Measurements from ENCODE around the gene RHBDF2.
A peak's percentile ranks its signal among the peaks of the same experiment; 100 is the strongest.

Gene RHBDF2

GRCh38 chr17:76502341-76503211 is 1.4 kb upstream of the RHBDF2 start:
- no peaks in the 10 kb centered on the region for H3K36me3 ChIP-seq (ENCODE audit: insufficient read depth, low read depth, low read length)
- H3K27ac ChIP-seq (ENCODE audit: low read length), result no peak overlapping the region
- H3K9ac ChIP-seq (ENCODE audit: low read depth, low read length), result no peak overlapping the region
- no peak overlapping the region for H3K4me3 ChIP-seq (ENCODE audit: low read length)
- H3K4me1 ChIP-seq (ENCODE audit: insufficient read depth, low read length), result peaks cover 22% of the 10 kb centered on the region; the same call in 1 of the 2 replicates
- no peaks in the 10 kb centered on the region for H3K9me3 ChIP-seq (ENCODE audit: insufficient read depth, low read depth, low read length)
- peaks cover 21% of the 10 kb centered on the region for H3K27me3 ChIP-seq (ENCODE audit: insufficient read depth, low read length)

GRCh38 chr17:76501827-76502307 is 644 bp upstream of the RHBDF2 start:
- H3K27ac ChIP-seq (ENCODE audit: low read length), result no peak overlapping the region
- H3K9me3 ChIP-seq (ENCODE audit: insufficient read depth, low read depth, low read length), result no peaks in the 10 kb centered on the region
- H3K4me3 ChIP-seq (ENCODE audit: low read length), result peak overlapping the region; percentile 89
- H3K4me1 ChIP-seq (ENCODE audit: insufficient read depth, low read length), result peaks cover 24% of the 10 kb centered on the region; the same call in 1 of the 2 replicates
- H3K27me3 ChIP-seq (ENCODE audit: insufficient read depth, low read length), result peaks cover 16% of the 10 kb centered on the region
- no peaks in the 10 kb centered on the region for H3K36me3 ChIP-seq (ENCODE audit: insufficient read depth, low read depth, low read length)
- peak overlapping the region; percentile 45; the same call in 1 of the 2 replicates for H3K9ac ChIP-seq (ENCODE audit: low read depth, low read length)

- Histone ChIP-seq H3K27ac (ENCODE audit: low read length) (no peak overlapping the region), H3K9ac (ENCODE audit: low read depth, low read length) (peak overlapping the region; percentile 63; the same call in 1 of the 2 replicates), H3K4me1 (ENCODE audit: insufficient read depth, low read length) (peaks cover 24% of the 10 kb centered on the region; the same call in 1 of the 2 replicates)
Observed at GRCh38 chr17:76500747-76501017, 541 bp downstream of the RHBDF2 start.

GRCh38 chr17:76500074-76500746 is 1.0 kb downstream of the RHBDF2 start:
- Histone ChIP-seq H3K27me3 (ENCODE audit: insufficient read depth, low read length) (peaks cover 12% of the 10 kb centered on the region), H3K4me1 (ENCODE audit: insufficient read depth, low read length) (peaks cover 24% of the 10 kb centered on the region; the same call in 1 of the 2 replicates), H3K9ac (ENCODE audit: low read depth, low read length) (peak overlapping the region; percentile 63; the same call in 1 of the 2 replicates), H3K27ac (ENCODE audit: low read length) (no peak overlapping the region), H3K9me3 (ENCODE audit: insufficient read depth, low read depth, low read length) (no peaks in the 10 kb centered on the region), H3K36me3 (ENCODE audit: insufficient read depth, low read depth, low read length) (no peaks in the 10 kb centered on the region), H3K4me3 (ENCODE audit: low read length) (peak overlapping the region; percentile 89)

More at GRCh38 chr17:76500747-76501017, 541 bp downstream of the RHBDF2 start:
- Histone ChIP-seq H3K4me3 (ENCODE audit: low read length) (peak overlapping the region; percentile 89), H3K9me3 (ENCODE audit: insufficient read depth, low read depth, low read length) (no peaks in the 10 kb centered on the region), H3K36me3 (ENCODE audit: insufficient read depth, low read depth, low read length) (no peaks in the 10 kb centered on the region), H3K27me3 (ENCODE audit: insufficient read depth, low read length) (peaks cover 12% of the 10 kb centered on the region)

GRCh38 chr17:76499267-76499667 is 2.0 kb downstream of the RHBDF2 start:
- Histone ChIP-seq H3K4me3 (ENCODE audit: low read length) (no peak overlapping the region), H3K9me3 (ENCODE audit: insufficient read depth, low read depth, low read length) (no peaks in the 10 kb centered on the region), H3K9ac (ENCODE audit: low read depth, low read length) (no peak overlapping the region), H3K36me3 (ENCODE audit: insufficient read depth, low read depth, low read length) (no peaks in the 10 kb centered on the region), H3K27ac (ENCODE audit: low read length) (no peak overlapping the region), H3K4me1 (ENCODE audit: insufficient read depth, low read length) (peaks cover 24% of the 10 kb centered on the region; the same call in 1 of the 2 replicates), H3K27me3 (ENCODE audit: insufficient read depth, low read length) (peaks cover 12% of the 10 kb centered on the region)

- H3K9ac ChIP-seq (ENCODE audit: low read depth, low read length), result no peak overlapping the region
- no peak overlapping the region for H3K27ac ChIP-seq (ENCODE audit: low read length)
- H3K4me3 ChIP-seq (ENCODE audit: low read length), result no peak overlapping the region
- peaks cover 12% of the 10 kb centered on the region for H3K27me3 ChIP-seq (ENCODE audit: insufficient read depth, low read length)
- no peaks in the 10 kb centered on the region for H3K9me3 ChIP-seq (ENCODE audit: insufficient read depth, low read depth, low read length)
- peaks cover 24% of the 10 kb centered on the region; the same call in 1 of the 2 replicates for H3K4me1 ChIP-seq (ENCODE audit: insufficient read depth, low read length)
- no peaks in the 10 kb centered on the region for H3K36me3 ChIP-seq (ENCODE audit: insufficient read depth, low read depth, low read length)
Observed at GRCh38 chr17:76498876-76499251, 2.4 kb downstream of the RHBDF2 start.

GRCh38 chr17:76497979-76498875 is 3.0 kb downstream of the RHBDF2 start:
- H3K27ac ChIP-seq (ENCODE audit: low read length), result no peak overlapping the region
- no peak overlapping the region for H3K9ac ChIP-seq (ENCODE audit: low read depth, low read length)
- H3K9me3 ChIP-seq (ENCODE audit: insufficient read depth, low read depth, low read length), result no peaks in the 10 kb centered on the region
- no peak overlapping the region for H3K4me3 ChIP-seq (ENCODE audit: low read length)
- H3K27me3 ChIP-seq (ENCODE audit: insufficient read depth, low read length), result peaks cover 12% of the 10 kb centered on the region
- no peaks in the 10 kb centered on the region for H3K36me3 ChIP-seq (ENCODE audit: insufficient read depth, low read depth, low read length)
- peaks cover 28% of the 10 kb centered on the region for H3K4me1 ChIP-seq (ENCODE audit: insufficient read depth, low read length)

- Histone ChIP-seq H3K27me3 (ENCODE audit: insufficient read depth, low read length) (peaks cover 12% of the 10 kb centered on the region), H3K9me3 (ENCODE audit: insufficient read depth, low read depth, low read length) (no peaks in the 10 kb centered on the region), H3K4me3 (ENCODE audit: low read length) (no peak overlapping the region), H3K27ac (ENCODE audit: low read length) (no peak overlapping the region), H3K9ac (ENCODE audit: low read depth, low read length) (no peak overlapping the region), H3K4me1 (ENCODE audit: insufficient read depth, low read length) (peaks cover 33% of the 10 kb centered on the region), H3K36me3 (ENCODE audit: insufficient read depth, low read depth, low read length) (no peaks in the 10 kb centered on the region)
Observed at GRCh38 chr17:76497699-76497978, 3.6 kb downstream of the RHBDF2 start.

- Histone ChIP-seq H3K9me3 (ENCODE audit: insufficient read depth, low read depth, low read length) (no peaks in the 10 kb centered on the region), H3K9ac (ENCODE audit: low read depth, low read length) (no peak overlapping the region), H3K36me3 (ENCODE audit: insufficient read depth, low read depth, low read length) (no peaks in the 10 kb centered on the region), H3K4me3 (ENCODE audit: low read length) (no peak overlapping the region), H3K4me1 (ENCODE audit: insufficient read depth, low read length) (peaks cover 30% of the 10 kb centered on the region), H3K27ac (ENCODE audit: low read length) (no peak overlapping the region), H3K27me3 (ENCODE audit: insufficient read depth, low read length) (peaks cover 12% of the 10 kb centered on the region)
Observed at GRCh38 chr17:76496464-76496863, 4.8 kb downstream of the RHBDF2 start.

- Histone ChIP-seq H3K27ac (ENCODE audit: low read length) (no peak overlapping the region), H3K36me3 (ENCODE audit: insufficient read depth, low read depth, low read length) (no peaks in the 10 kb centered on the region), H3K9me3 (ENCODE audit: insufficient read depth, low read depth, low read length) (no peaks in the 10 kb centered on the region), H3K27me3 (ENCODE audit: insufficient read depth, low read length) (peaks cover 11% of the 10 kb centered on the region), H3K9ac (ENCODE audit: low read depth, low read length) (no peak overlapping the region), H3K4me3 (ENCODE audit: low read length) (no peak overlapping the region), H3K4me1 (ENCODE audit: insufficient read depth, low read length) (peaks cover 29% of the 10 kb centered on the region)
Observed at GRCh38 chr17:76495663-76496400, 5.4 kb downstream of the RHBDF2 start.

Measured in iPS-20b (cell line).